HFF-Myc (cell line): Measurements from ENCODE around the gene VWA3B.
"Not testable (repeated sequence)": the region's sequence is repeated elsewhere in the genome, so short reads cannot be mapped to it uniquely, and the experiment has no call there.

ENCODE experiments used
- DNase-seq: peaks from one replicate; pipeline ENCODE4 v3.0.0-alpha.2; 2011; ENCODE audit warnings: low read depth; ENCODE audit errors: extremely low read depth
- H3K4me3 ChIP-seq: replicated peaks from 2 replicates; pipeline ENCODE4 v1.5.1; 2011; ENCODE audit warnings: low read depth, mild to moderate bottlenecking, control low read depth, low read length
- TF ChIP-seq, protein P1 (sequence below): IDR thresholded peaks from 2 replicates; pipeline ENCODE4 v1.5.1; 2012; ENCODE audit warnings: mild to moderate bottlenecking, low read depth, low read length, control low read depth; ENCODE audit errors: missing control alignments

The VWA3B gene

GRCh38 chr2:98043101-98043500 lies 43.9 kb upstream of the VWA3B start:
- no peak for DNase-seq
- H3K4me3 ChIP-seq: no peak overlapping the region
- TF ChIP-seq, protein P1, sequence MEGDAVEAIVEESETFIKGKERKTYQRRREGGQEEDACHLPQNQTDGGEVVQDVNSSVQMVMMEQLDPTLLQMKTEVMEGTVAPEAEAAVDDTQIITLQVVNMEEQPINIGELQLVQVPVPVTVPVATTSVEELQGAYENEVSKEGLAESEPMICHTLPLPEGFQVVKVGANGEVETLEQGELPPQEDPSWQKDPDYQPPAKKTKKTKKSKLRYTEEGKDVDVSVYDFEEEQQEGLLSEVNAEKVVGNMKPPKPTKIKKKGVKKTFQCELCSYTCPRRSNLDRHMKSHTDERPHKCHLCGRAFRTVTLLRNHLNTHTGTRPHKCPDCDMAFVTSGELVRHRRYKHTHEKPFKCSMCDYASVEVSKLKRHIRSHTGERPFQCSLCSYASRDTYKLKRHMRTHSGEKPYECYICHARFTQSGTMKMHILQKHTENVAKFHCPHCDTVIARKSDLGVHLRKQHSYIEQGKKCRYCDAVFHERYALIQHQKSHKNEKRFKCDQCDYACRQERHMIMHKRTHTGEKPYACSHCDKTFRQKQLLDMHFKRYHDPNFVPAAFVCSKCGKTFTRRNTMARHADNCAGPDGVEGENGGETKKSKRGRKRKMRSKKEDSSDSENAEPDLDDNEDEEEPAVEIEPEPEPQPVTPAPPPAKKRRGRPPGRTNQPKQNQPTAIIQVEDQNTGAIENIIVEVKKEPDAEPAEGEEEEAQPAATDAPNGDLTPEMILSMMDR: no peak

GRCh38 chr2:98044730-98045129 lies 42.2 kb upstream of the VWA3B start:
- not testable (repeated sequence) for H3K4me3 ChIP-seq, DNase-seq

DNA sequence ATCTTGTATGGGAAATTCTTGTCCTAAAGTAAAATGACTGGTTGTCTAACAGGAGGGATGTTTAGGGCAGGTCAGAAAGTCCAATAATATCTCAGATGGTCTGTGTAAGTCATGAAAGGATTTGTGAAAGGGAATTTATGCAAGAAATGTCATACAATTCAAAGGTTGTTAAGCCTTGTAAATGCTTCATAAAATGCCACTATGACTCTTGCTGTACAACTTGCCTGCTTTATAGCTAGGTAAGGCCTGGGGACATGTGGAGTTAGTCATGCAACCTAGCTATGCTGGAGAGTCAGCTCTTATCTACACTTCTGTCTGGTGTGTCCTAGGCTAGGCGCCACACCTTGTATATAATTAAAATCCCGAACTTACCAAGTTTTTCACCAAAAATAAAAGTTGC lies 36.9 kb upstream of the VWA3B start:
- TF ChIP-seq, protein P1: no peak
- DNase-seq: no peak
- no peak overlapping the region for H3K4me3 ChIP-seq

- no peak for DNase-seq
- no peak overlapping the region for H3K4me3 ChIP-seq
Observed at GRCh38 chr2:98058191-98058975, 28.6 kb upstream of the VWA3B start.

DNA sequence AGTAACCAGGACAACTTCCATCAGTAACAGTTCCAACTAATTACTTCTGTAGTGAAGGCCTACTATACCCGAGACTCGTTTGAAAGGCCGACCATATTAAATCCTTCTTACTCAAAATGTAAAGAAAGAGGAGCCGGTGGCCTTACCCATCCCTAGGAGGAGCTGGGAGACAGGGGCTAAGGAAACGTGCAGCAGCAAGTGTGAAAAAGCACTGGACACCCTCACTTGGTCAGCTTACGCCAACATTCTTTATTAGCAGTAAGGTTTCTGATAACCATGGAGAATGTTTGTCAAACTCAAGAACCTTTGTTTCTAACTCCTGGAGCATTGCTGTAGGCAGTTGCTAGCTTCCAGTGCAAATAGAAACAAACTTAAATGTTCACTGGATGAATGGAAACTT lies 26.7 kb upstream of the VWA3B start:
- TF ChIP-seq, protein P1: no peak
- no peak for DNase-seq

More at GRCh38 chr2:98058191-98058975, 28.6 kb upstream of the VWA3B start:
- TF ChIP-seq, protein P1: no peak

DNA sequence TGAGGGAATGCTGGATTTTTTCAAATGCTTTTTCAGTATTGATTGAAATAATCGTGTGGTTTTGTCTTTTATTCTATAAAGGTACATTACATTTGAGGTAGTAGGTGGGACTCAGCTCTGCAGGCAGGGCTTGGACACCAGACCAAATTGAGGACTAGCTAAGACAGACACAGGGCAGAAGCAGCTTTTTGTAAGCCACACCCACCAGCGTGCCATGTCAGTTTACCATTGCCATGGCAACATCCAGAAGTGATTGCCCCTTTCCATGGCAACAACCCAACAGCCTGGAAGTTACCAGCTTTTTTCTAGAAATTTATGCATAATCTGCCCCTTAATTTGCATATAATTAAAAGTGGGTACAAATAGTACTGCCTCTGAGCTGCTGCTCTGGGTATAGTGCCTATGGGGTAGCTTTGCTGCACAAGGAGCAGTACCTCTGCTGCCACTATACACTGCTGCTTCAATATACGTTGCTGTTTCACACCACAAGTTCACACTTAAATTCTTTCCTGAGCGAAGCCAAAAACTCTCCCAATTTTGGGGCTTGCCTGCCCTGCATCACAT lies 23.6 kb upstream of the VWA3B start:
- H3K4me3 ChIP-seq: no peak overlapping the region
- TF ChIP-seq, protein P1: no peak
- DNase-seq: no peak

More for the DNA sequence above, 26.7 kb upstream of the VWA3B start:
- H3K4me3 ChIP-seq: no peak overlapping the region

DNA sequence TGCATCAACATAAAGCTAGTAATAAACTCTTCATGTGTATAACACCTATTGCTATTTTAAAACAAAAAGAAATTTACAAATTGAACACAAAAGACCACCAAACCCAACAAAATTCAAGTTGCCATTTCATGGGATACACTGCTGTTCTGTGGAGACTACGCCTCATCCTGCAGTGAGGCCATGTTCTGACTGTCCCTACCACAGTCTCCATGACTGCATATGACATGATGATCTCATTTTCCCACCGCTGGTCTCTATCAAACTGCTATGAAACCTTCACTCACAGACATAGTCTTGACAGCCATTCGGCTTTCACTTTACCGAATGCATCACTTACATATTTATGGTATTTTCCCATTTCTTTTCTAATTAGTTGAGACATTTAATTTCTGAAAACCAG lies 21.2 kb upstream of the VWA3B start:
- DNase-seq: no peak
- TF ChIP-seq, protein P1: no peak
- H3K4me3 ChIP-seq: no peak overlapping the region
